ENCODE measurements around the gene WFDC6. TPM values are rescaled to one million over a fixed set of nuclear protein-coding genes. Genes with fewer than 3 reads are reported as not detected.

Gene WFDC6
- polyA plus RNA-seq, 2 of the 4 experiments (the other 2 are of a cell fraction): not detected

GRCh38 chr20:45487231-45487635 lies 52.0 kb downstream of the WFDC6 start:
- H3K4me1 ChIP-seq: no peaks in the 10 kb centered on the region
- FAIRE-seq (no peak), ATAC-seq (peak; percentile 50 to 68; a peak in 4 of 6 replicates), DNase-seq (ENCODE audit: low read depth in 1 of 2, low spot score in 1 of 2) (peak in 1 of 2 experiments; percentile 20)
- 39% methylated on average over 8 of the region's 20 CpGs for WGBS (ENCODE audit: missing lambda C conversion rate)
- no peak for TF ChIP-seq RAD21 (conservative IDR thresholded peaks at IDR 0.05 in 1 of 2, IDR thresholded peaks at IDR 0.05 in 1 of 2)
- TF ChIP-seq EHMT2 (IDR thresholded peaks at IDR 0.05; ENCODE audit: low read depth): no peak
- no peak for TF ChIP-seq BCL3 (IDR thresholded peaks at IDR 0.05)
- TF ChIP-seq HDAC2 (IDR thresholded peaks at IDR 0.05): no peak
- no peak for TF ChIP-seq CBX2 (IDR thresholded peaks at IDR 0.05; ENCODE audit: borderline replicate concordance, low read depth)
- no peak for TF ChIP-seq RCOR1 (IDR thresholded peaks at IDR 0.05; ENCODE audit: low read depth, low read length)
- TF ChIP-seq CTCF (IDR thresholded peaks at IDR 0.05): 0 out of 3 replicates have a peak, but pooled peaks have one; percentile 9
- no peak overlapping the region for H3K4me3 ChIP-seq
- CTCF ChIA-PET: interaction anchor here (2.4 kb wide), 1 partner anchor 125 kb away, joined by 10 read pairs; the partner anchor contains the start of gene SYS1
- no peak overlapping the region for H3K27ac ChIP-seq
- no peaks in the 10 kb centered on the region for H3K9me3 ChIP-seq
- H3K4me2 ChIP-seq: no peak overlapping the region
- POLR2A ChIA-PET: no interaction called here

DNA sequence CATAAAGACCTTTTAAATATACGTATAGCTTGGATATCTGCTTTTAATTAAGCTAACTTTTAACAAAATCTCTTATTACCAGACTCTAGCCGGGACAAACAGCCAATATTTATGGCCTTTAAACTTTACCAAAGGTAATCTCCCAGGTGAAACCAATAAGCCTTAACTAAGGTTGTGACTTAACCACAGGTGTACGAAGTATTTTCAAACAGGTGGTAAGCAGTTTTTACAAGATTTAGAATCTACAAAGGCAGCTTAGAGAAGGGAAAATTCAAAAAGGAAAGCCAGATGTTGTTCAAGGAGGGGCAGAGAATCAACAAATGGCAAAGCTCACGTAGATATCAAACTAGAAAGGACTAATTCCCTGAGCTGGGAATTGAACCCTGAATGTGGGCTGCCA lies 53.9 kb downstream of the WFDC6 start:
- H3K4me3 ChIP-seq: no peak overlapping the region
- TF ChIP-seq HMGXB4 (CRISPR knock-in tag; IDR thresholded peaks at IDR 0.05; ENCODE audit: borderline replicate concordance) (no peak), HEYL (CRISPR knock-in tag; IDR thresholded peaks at IDR 0.05) (no peak), EHMT2 (IDR thresholded peaks at IDR 0.05; ENCODE audit: low read depth) (no peak), CTCF (IDR thresholded peaks at IDR 0.05) (no peak), MAFK (IDR thresholded peaks at IDR 0.05; ENCODE audit: partially characterized antibody) (no peak), BCL3 (IDR thresholded peaks at IDR 0.05) (no peak), FOSL2 (IDR thresholded peaks at IDR 0.05) (no peak), FOSL2 (CRISPR knock-in tag; IDR thresholded peaks at IDR 0.05) (no peak), CBX2 (IDR thresholded peaks at IDR 0.05; ENCODE audit: borderline replicate concordance, low read depth) (no peak), NPAS2 (CRISPR knock-in tag; IDR thresholded peaks at IDR 0.05; ENCODE audit: borderline replicate concordance) (no peak), SMC3 (IDR thresholded peaks at IDR 0.05) (no peak), RFX5 (IDR thresholded peaks at IDR 0.05) (no peak), HOXA7 (CRISPR knock-in tag; IDR thresholded peaks at IDR 0.05) (no peak), HDAC2 (IDR thresholded peaks at IDR 0.05) (no peak), BHLHE40 (IDR thresholded peaks at IDR 0.05; ENCODE audit: low read depth, low read length) (no peak)
- TF ChIP-seq, protein P1, sequence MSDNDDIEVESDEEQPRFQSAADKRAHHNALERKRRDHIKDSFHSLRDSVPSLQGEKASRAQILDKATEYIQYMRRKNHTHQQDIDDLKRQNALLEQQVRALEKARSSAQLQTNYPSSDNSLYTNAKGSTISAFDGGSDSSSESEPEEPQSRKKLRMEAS (IDR thresholded peaks at IDR 0.05): no peak
- TF ChIP-seq, protein P2, sequence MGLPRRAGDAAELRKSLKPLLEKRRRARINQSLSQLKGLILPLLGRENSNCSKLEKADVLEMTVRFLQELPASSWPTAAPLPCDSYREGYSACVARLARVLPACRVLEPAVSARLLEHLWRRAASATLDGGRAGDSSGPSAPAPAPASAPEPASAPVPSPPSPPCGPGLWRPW (IDR thresholded peaks at IDR 0.05): no peak
- DNase-seq (ENCODE audit: low read depth in 1 of 2, low spot score in 1 of 2) (no peak), FAIRE-seq (no peak), ATAC-seq (no peak)
- no peaks in the 10 kb centered on the region for H3K9me3 ChIP-seq
- ChIA-PET POLR2A (no interaction called here), CTCF (interaction anchor here (0.7 to 2.4 kb wide), 9 partner anchors 17 to 374 kb away, joined by 3 to 10 read pairs (median 5); partner anchors contain the start of gene SYS1)
- no peak overlapping the region for H3K27ac ChIP-seq
- WGBS (ENCODE audit: missing lambda C conversion rate): 21% methylated on average over 4 of the region's 4 CpGs
- H3K4me2 ChIP-seq: no peak overlapping the region
- no peaks in the 10 kb centered on the region for H3K4me1 ChIP-seq

Measured in A549 (cell line).